ENCODE data around the gene SGCE. TPM values are rescaled to one million over a fixed set of nuclear protein-coding genes. Genes with fewer than 3 reads are reported as not detected.

SGCE gene
- total and polyA plus RNA-seq, 10 of the 15 experiments (the other 5 are each of a cell fraction or from before 2014, with no cell fraction given): 30.5 to 80.1 (median 49.2) TPM

DNA sequence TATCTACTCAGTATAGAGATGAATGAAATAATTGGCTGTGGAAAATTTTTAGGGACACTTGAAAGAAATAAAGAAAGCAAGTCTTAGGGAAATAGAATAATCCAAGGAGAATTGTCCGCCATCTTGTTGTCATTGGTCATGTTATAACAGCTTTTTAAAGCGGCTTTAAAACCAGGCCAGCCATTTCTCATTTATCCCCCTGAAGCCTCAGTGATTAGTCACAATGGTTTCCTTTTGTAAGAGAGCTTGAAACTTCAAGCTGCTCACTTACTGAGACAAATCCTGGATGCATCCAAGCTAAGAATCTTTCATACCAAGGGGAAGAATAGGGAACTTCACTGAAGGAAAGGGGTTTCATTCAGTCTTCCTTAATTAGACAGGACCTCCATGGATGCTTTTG, 67.9 kb downstream of the SGCE start:
- FAIRE-seq (no peak), DNase-seq (ENCODE audit: low read depth, low spot score) (no peak), ATAC-seq (no peak)
- H3K79me2 ChIP-seq (ENCODE audit: control insufficient read depth, insufficient read depth, low read length): no peaks in the 10 kb centered on the region
- intact Hi-C loops (cut with micrococcal nuclease; ENCODE audit: unreplicated experiment) (no loop called here), in situ Hi-C loops (cut with MboI) (no loop called here)
- BruUV-seq (replicated peaks): no TSS peak
- no peak overlapping the region for H3K4me3 ChIP-seq
- RAD21 ChIA-PET (ENCODE audit: unreplicated experiment): interaction anchor here (0.9 kb wide), 1 partner anchor 32 kb away, joined by 3 read pairs; no protein-coding TSS in a partner anchor
- no peak overlapping the region for H3K27ac ChIP-seq (ENCODE audit: control insufficient read depth, insufficient read depth)
- 95% methylated on average over 2 of the region's 2 CpGs for WGBS (ENCODE audit: insufficient coverage, insufficient replicate concordance, low lambda C conversion rate, missing lambda C conversion rate)
- H3K9me3 ChIP-seq (replicated peaks; ENCODE audit: control insufficient read depth, insufficient read depth, low read length): no peaks in the 10 kb centered on the region
- H3K27me3 ChIP-seq (replicated peaks in 1 of 2; ENCODE audit: control insufficient read depth in 2 of 2, insufficient read depth in 2 of 2, low read length in 1 of 2): no peaks in the 10 kb centered on the region
- CTCF ChIA-PET: no interaction called here
- H4K20me1 ChIP-seq (ENCODE audit: control insufficient read depth, insufficient read depth): no peaks in the 10 kb centered on the region
- no peak overlapping the region for H3K4me2 ChIP-seq (ENCODE audit: control insufficient read depth, insufficient read depth)
- H3K4me1 ChIP-seq (ENCODE audit: control insufficient read depth, insufficient read depth, low read length): no peaks in the 10 kb centered on the region
- no peaks in the 10 kb centered on the region for H3K36me3 ChIP-seq (ENCODE audit: control insufficient read depth in 2 of 2, insufficient read depth in 2 of 2, low read length in 1 of 2)
- SMC1A ChIA-PET (ENCODE audit: uncharacterized antibody, unreplicated experiment): interaction anchor here (0.9 to 1.2 kb wide), 3 partner anchors 16 to 138 kb away, joined by 3 read pairs; no protein-coding TSS in a partner anchor
- no peak overlapping the region for H2AFZ ChIP-seq (ENCODE audit: control insufficient read depth, low read depth, low read length)
- POLR2A ChIA-PET: interaction anchor here (1.2 kb wide), 1 partner anchor 37 kb away, joined by 4 read pairs; no protein-coding TSS in a partner anchor
- H3K9ac ChIP-seq (ENCODE audit: control insufficient read depth, insufficient read depth, low read length): no peak overlapping the region
- TF ChIP-seq KDM1A (IDR thresholded peaks at IDR 0.05; ENCODE audit: borderline replicate concordance) (no peak), POLR2A (IDR thresholded peaks at IDR 0.05; ENCODE audit: low read depth, low read length) (no peak), RFX5 (IDR thresholded peaks at IDR 0.05; ENCODE audit: low read depth, low read length) (no peak), TCF7 (IDR thresholded peaks at IDR 0.05; ENCODE audit: borderline replicate concordance) (no peak), HCFC1 (IDR thresholded peaks at IDR 0.05; ENCODE audit: low read length) (no peak)
- TF ChIP-seq, protein P1, sequence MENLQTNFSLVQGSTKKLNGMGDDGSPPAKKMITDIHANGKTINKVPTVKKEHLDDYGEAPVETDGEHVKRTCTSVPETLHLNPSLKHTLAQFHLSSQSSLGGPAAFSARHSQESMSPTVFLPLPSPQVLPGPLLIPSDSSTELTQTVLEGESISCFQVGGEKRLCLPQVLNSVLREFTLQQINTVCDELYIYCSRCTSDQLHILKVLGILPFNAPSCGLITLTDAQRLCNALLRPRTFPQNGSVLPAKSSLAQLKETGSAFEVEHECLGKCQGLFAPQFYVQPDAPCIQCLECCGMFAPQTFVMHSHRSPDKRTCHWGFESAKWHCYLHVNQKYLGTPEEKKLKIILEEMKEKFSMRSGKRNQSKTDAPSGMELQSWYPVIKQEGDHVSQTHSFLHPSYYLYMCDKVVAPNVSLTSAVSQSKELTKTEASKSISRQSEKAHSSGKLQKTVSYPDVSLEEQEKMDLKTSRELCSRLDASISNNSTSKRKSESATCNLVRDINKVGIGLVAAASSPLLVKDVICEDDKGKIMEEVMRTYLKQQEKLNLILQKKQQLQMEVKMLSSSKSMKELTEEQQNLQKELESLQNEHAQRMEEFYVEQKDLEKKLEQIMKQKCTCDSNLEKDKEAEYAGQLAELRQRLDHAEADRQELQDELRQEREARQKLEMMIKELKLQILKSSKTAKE (IDR thresholded peaks at IDR 0.05; ENCODE audit: low read depth, poor library complexity, severe bottlenecking): no peak

DNA sequence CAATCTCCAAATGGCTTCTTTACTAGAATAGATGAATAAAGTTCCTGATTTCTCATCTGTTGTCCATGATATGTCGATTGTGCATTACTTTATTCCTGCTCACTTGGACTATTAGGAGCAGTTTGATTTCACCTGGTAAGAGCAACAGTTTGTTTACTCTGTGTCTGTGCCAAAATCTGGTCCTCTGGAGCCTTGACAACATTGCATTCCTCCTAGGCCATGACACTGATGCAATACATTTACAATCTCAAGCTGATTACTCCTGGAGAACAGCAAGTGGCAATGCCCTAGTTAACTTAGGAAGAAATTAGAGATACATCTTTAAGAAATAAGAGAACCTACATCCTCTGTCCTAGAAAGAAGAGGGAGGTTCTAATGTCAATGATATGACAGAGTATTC, 71.8 kb downstream of the SGCE start:
- ChIA-PET CTCF (no interaction called here), RAD21 (ENCODE audit: unreplicated experiment) (no interaction called here), POLR2A (no interaction called here), SMC1A (ENCODE audit: uncharacterized antibody, unreplicated experiment) (interaction anchor here (1.1 to 1.6 kb wide), 4 partner anchors 10 to 65 kb away, joined by 3 to 5 read pairs (median 3); no protein-coding TSS in a partner anchor)
- no peaks in the 10 kb centered on the region for H4K20me1 ChIP-seq (ENCODE audit: control insufficient read depth, insufficient read depth)
- 100% methylated on average over 1 of the region's 1 CpG for WGBS (ENCODE audit: insufficient coverage, insufficient replicate concordance, low lambda C conversion rate, missing lambda C conversion rate)
- no peaks in the 10 kb centered on the region for H3K9me3 ChIP-seq (replicated peaks; ENCODE audit: control insufficient read depth, insufficient read depth, low read length)
- no peak for ATAC-seq
- no peak overlapping the region for H3K4me3 ChIP-seq
- H3K36me3 ChIP-seq (ENCODE audit: control insufficient read depth in 2 of 2, insufficient read depth in 2 of 2, low read length in 1 of 2): no peaks in the 10 kb centered on the region
- in situ Hi-C loops (cut with MboI): no loop called here
- no peak overlapping the region for H3K9ac ChIP-seq (ENCODE audit: control insufficient read depth, insufficient read depth, low read length)
- H2AFZ ChIP-seq (ENCODE audit: control insufficient read depth, low read depth, low read length): no peak overlapping the region
- H3K4me2 ChIP-seq (ENCODE audit: control insufficient read depth, insufficient read depth): no peak overlapping the region
- no peak overlapping the region for H3K27ac ChIP-seq (ENCODE audit: control insufficient read depth, insufficient read depth)
- FAIRE-seq: no peak
- DNase-seq (ENCODE audit: low read depth, low spot score): no peak
- intact Hi-C loops (cut with micrococcal nuclease; ENCODE audit: unreplicated experiment): no loop called here
- H3K4me1 ChIP-seq (ENCODE audit: control insufficient read depth, insufficient read depth, low read length): no peaks in the 10 kb centered on the region
- H3K27me3 ChIP-seq (replicated peaks in 1 of 2; ENCODE audit: control insufficient read depth in 2 of 2, insufficient read depth in 2 of 2, low read length in 1 of 2): no peaks in the 10 kb centered on the region
- no TSS peak for BruUV-seq (replicated peaks)
- H3K79me2 ChIP-seq (ENCODE audit: control insufficient read depth, insufficient read depth, low read length): no peaks in the 10 kb centered on the region
- TF ChIP-seq TCF7 (IDR thresholded peaks at IDR 0.05; ENCODE audit: borderline replicate concordance) (no peak), ZNF217 (IDR thresholded peaks at IDR 0.05) (no peak), SIN3A (IDR thresholded peaks at IDR 0.05; ENCODE audit: low read depth, low read length) (no peak), KLF5 (IDR thresholded peaks at IDR 0.05; ENCODE audit: partially characterized antibody) (no peak), RELA (IDR thresholded peaks at IDR 0.05; ENCODE audit: borderline replicate concordance, partially characterized antibody) (no peak), RAD51 (IDR thresholded peaks at IDR 0.05) (no peak), IKZF2 (IDR thresholded peaks at IDR 0.05) (no peak), POLR2AphosphoS2 (IDR thresholded peaks at IDR 0.05; ENCODE audit: low read depth, low read length) (no peak)
- TF ChIP-seq, protein P2, sequence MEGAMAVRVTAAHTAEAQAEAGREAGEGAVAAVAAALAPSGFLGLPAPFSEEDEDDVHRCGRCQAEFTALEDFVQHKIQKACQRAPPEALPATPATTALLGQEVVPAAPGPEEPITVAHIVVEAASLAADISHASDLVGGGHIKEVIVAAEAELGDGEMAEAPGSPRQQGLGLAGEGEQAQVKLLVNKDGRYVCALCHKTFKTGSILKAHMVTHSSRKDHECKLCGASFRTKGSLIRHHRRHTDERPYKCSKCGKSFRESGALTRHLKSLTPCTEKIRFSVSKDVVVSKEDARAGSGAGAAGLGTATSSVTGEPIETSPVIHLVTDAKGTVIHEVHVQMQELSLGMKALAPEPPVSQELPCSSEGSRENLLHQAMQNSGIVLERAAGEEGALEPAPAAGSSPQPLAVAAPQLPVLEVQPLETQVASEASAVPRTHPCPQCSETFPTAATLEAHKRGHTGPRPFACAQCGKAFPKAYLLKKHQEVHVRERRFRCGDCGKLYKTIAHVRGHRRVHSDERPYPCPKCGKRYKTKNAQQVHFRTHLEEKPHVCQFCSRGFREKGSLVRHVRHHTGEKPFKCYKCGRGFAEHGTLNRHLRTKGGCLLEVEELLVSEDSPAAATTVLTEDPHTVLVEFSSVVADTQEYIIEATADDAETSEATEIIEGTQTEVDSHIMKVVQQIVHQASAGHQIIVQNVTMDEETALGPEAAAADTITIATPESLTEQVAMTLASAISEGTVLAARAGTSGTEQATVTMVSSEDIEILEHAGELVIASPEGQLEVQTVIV (IDR thresholded peaks at IDR 0.05; ENCODE audit: borderline replicate concordance, partially characterized antibody): no peak
- TF ChIP-seq, protein P3, sequence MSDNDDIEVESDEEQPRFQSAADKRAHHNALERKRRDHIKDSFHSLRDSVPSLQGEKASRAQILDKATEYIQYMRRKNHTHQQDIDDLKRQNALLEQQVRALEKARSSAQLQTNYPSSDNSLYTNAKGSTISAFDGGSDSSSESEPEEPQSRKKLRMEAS (IDR thresholded peaks at IDR 0.05; ENCODE audit: low read depth, low read length): no peak

Measured in GM12878 (cell line).